T-helper 2 cell treated with Interferon-gamma antibody and Interleukin-4, amounts not matched to agents 100 ng/mL and 5 ng/mL, for 36 hours (primary cell): ENCODE results near the gene CAMSAP2. TPM values are rescaled to one million over a fixed set of nuclear protein-coding genes. Genes with fewer than 3 reads are reported as not detected.
"Not testable (repeated sequence)": the region's sequence is repeated elsewhere in the genome, so short reads cannot be mapped to it uniquely, and the experiment has no call there.

Source experiments
- intact Hi-C: fragments of 100-400 bp; cut with micrococcal nuclease; formaldehyde crosslinking; loops from one replicate; pipeline ENCODE4 v1.15.1; 2023
- total RNA-seq: library from RNA; stranded (reverse); gene quantifications from 2 replicates; pipeline ENCODE4 v1.2.3, GENCODE V29; 2022

CAMSAP2 gene
- total RNA-seq, 1 donor from 2014 or later, result 0.18 TPM

DNA sequence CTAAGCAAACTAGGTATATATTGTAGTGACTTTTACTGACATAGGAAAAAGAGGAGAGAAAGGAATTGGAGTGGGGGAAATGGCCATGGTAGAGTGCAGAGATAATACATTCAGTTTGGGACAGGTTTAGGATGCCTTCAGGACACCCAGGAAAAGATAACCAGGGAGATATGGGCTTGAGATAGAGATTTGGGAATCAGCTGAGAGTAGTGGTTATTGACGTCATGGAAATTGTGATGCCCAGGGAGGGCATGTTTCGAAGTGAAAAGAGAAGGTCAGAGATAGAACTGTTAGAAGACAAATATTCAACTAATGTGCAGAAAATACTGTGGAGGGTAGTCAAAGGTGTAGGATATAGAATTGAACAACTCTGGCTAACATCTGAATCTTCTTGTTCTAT lies 40.6 kb downstream of the CAMSAP2 start:
- intact Hi-C loops, result no loop called here

DNA sequence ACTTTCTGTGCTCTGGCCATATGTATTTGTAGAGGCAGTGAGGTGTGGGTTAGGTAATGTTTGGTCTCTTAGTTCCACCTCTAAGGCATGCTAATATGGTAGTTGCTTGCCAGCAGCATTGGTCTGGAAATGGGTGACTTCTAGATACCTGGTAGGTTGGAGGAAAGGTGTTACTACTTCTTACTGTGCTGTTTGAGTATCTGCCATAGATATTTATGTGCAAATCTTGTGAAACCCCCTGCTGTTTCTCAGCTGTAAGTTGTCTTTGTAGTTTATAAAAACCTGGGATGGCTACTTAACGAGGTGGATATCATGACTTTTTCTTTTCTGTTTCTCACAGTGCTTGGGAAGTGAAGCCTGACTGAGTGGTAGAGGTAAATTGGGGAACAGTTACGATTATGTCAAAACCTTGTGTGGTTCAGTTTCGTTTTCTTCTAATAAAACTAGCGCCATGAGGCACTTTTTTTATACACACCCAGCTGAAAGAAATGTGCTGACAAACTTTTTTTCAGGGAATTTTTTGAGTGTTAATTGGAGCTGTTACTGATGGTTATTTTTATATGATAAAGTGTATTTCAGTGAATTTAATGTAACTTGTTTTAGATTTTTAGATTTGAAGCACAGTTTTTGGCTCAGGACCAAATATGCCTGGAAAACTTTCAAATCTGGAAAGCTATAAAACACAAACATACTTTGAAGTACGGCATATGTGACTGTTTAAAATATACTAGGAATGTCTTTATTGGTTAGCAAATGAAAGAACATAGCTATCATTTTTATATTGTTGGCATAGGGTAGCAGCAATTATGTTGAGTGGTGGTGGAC lies 42.1 kb downstream of the CAMSAP2 start:
- intact Hi-C loops, result no loop called here

DNA sequence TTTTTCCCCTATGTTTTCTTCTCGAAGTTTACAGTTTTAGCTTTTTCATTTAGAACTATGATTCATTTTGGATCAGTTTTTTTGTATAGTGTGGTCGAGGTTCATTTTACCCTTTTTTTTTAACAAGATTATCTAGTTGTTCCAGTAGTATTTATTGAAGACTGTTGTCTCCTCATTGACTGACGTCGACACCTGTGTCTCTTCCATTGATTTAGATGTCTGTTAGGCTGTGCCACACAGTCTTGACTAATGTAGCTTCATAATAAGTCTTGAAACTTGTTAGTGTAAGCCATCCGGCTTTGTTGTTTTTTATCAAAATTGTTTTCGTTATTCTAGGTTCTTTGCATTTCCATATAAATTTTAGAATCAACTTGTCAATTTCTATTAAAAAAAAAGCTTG lies 45.2 kb downstream of the CAMSAP2 start:
- intact Hi-C loops, result no loop called here

DNA sequence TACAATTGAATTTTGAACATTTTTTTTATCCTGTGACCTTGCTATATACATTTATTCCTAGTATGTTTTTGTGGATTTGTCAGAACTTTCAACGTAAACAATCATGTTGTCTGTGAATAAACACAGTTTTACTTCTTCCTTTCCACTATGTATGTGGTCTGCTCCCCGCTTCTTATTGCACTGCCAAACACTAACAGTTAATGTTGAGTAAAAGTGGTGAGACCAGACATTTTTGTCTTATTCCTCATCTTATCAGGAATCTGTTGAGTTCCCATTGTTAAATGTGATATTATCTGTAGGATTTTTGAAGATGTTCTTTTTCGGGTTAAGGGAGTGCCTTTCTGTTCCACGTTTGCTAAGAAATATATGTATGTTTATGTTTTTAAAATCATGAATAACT lies 45.9 kb downstream of the CAMSAP2 start:
- intact Hi-C loops, result no loop called here

DNA sequence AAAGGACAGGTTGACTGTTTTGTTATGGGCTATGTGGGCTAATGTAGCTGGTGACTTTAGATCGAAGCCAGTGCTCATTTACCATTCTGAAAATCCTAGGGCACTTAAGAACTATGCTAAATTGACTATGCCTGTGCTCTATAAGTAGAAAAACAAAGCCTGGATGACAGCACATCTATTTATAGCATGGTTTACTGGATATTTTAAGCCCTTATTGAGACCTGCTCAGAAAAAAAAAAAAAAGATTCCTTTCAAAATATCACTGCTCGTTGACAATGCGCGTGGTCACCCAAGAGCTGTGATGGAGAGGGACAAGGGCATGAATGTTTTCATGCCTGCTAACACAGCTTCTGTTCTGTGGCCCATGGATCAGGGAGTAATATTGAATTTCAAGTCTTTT lies 48.1 kb downstream of the CAMSAP2 start:
- intact Hi-C loops, result no loop called here

DNA sequence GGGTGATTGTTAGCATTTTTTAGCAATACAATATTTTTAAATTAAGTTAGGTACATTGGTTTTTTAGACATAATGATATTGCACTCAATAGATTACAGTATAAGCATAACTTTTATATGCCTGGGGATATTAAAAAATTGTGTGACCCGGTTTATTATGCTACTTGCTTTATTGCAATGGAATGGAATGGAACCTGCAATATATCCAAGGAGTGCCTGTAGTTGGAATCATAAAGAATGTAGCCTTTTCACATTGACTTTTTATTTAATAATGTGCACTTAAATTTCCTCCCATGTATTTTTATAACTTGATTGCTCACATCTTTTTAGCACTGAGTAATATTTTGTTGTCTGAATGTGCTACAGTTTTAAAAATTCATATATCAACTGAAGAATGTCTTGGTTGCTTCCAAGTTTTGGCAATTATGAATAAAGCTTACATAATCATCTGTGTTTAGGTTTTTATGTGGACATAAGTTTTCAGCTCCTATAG lies 49.2 kb downstream of the CAMSAP2 start:
- intact Hi-C loops, result no loop called here

DNA sequence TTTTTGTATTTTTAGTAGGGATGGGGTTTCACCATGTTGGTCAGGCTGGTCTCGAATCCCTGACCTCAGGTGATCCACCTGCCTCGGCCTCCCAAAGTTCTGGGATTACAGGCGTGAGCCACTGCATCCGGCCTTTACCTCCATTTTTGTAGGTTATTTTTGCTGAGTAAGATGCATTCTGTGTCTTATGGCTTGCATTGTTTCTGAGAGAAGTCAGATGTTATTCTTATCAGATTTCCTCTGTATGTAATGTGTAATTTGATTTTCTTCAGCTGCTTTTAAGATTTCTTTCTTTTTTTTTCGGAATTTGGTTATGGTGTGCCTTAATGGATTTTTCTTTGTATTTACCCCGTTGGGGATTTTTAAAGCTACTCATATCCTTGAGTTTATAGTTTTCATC lies 52.3 kb downstream of the CAMSAP2 start:
- intact Hi-C loops, result not testable (repeated sequence)

DNA sequence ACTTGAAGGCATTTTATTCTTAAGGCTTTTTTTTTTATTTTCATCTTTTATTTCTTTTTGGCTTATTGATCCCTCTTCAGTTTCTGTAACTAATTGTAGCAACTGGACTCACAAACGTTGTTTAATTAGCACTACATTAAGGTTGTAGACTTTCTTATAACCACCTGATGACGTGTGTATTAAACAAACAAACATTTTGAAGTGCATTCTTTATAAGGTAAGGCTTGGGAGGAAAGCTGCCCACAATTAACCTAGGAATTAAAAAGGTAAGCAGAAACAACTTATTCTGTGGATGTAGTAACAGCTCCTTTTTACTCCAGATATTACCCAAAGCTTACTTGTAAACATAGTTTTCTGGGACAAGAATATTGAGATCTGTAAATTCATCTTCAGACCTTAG lies 55.0 kb downstream of the CAMSAP2 start:
- intact Hi-C loops, result no loop called here

DNA sequence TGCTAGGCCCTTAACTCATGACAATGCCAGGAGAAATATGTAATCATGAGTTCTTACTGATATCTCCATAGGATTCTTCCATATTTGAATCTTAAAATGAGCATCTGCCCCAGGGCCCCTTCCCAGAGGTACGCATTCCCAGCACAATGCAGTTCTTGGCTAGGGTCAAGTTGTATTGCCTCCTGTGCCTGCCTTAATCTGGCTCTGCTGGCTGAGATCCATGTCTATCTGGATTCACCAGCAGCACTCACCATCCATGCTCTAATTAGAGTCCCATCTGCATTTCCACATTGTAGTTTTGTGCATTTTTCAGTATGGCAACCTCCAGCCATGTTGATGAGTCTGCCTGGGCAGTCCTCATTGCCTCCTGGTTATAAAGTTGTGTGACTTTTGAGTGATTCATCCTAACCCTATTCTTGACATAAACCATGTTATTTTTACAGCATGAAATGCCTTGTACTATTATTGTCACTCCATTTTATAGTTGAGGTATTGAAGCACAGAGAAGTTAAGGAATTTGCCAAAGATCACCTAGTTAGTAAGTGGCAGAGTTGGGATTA lies 55.9 kb downstream of the CAMSAP2 start:
- intact Hi-C loops, result no loop called here

DNA sequence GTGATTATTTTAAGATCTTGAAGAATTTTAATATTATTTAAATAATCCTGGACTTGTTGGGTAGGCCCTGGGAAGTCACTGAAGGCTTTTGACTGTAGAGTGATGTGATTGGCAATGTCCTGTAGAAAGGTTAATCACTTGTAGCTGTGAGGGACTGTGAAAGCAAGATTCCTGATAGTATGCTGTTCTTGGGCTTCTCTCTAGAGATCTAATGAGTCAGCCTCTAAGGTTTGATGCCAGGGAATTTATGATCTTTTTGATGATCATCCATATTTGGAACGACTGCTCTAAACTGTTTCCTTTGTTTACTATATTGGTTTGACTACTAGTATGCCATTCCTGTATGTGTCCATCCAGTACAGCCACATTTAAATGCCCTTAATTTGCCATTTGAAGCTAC lies 56.5 kb downstream of the CAMSAP2 start:
- intact Hi-C loops, result no loop called here

DNA sequence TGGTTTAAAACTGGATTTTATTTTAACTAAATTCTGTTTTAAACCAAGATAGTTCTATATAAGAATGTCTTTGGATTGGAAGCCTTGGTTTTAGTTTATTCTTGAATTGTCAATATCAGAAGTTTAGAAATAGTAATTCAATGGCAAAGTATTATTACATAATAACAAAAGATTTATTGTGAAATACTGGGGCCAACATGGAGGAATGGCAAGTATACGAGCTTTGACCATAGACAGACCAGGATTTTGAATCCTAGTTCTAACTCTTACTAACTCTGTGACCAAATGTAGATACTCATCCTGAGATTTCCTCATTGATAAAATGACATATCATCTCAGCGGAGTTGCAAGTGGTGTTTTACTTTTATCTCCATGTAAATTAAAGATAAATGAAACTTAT lies 63.3 kb downstream of the CAMSAP2 start:
- intact Hi-C loops, result no loop called here

DNA sequence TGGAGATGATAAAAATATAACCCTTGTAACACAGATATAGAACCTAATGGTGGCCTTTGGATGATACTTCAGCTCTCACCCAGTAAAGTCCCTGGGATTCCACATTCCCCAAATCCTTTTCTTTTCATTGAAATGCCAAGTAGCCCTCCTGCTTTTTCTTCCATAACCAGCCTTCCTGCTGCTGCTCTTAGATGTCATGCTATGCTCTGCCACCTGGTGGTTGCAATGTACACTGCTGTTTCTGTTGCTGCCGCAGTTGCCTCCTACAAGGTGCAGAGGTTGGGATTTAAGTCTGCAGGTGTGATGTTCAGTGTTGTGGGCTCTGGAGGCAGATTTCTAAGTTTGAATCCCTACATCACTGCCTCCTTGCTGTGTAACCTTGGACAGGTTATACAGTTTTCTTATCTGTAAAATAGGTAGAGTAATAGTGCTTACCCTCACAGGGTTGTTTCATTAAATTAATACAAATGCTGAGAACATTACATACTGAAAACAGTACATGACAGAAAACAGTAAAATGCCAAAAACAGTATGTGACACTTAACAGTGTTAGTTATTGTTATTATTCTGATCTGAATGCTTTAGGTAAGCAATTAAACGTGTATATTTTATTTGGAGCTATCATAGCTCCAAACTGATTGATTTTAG lies 64.3 kb downstream of the CAMSAP2 start:
- intact Hi-C loops, result loop anchor here (1.0 kb wide), 2 partner anchors 181 to 244 kb away; no protein-coding TSS in a partner anchor

DNA sequence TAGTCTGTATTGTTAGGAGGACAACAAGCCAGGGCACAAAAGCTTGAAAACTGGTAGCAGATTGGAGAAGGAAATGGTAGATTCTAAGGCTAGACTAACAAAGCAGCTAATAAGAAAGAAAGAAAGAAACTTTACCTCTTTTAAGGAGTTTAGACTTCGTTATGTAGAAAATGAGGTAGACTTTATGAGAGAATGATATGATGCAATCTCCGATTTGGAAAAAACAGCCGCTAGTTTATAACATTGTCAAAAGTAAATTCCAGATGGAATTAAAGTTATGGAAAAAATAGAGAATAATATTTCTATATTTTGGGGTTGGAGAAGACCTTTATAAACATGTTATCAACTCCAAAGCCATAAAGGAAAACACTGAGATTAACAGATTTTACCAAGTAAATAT lies 67.0 kb downstream of the CAMSAP2 start:
- intact Hi-C loops, result no loop called here

DNA sequence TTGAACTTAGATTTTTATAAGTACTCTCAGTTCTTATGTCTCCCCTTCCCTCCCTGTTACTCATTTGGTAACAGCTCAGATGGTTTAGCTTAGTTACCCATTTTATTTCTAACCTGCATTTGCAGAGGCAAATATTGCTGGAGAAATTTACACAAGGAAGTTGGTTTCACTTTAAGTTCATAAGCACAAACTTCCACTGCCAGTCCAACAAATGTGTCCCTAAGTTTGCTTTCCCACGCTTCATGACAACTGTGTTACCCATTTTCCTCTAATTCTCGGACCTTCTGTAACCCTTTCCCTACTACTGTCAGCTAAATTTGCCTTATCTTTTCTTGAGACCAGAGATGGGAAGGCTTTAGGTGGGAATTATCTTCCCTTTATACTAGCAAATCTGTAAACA lies 70.2 kb downstream of the CAMSAP2 start:
- intact Hi-C loops, result no loop called here

DNA sequence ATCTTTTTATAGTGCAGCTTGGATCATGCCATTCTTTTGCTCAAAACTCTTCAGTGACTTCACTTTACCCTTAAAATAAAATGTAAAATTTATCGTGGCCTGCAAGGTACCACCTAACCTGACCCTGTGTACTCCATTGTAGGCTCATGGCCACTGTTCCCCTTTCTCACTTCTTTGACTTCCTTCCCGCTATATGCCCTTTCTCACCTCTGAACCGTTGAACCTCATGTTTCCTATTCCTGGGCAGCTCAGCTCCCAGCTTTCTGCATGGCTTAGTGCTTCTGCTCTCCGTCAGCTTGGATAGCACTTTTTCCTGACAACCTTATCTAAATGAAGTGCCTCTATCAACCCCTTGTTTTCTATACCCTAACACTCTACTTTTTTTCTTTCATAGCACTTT lies 73.0 kb downstream of the CAMSAP2 start:
- intact Hi-C loops, result no loop called here

DNA sequence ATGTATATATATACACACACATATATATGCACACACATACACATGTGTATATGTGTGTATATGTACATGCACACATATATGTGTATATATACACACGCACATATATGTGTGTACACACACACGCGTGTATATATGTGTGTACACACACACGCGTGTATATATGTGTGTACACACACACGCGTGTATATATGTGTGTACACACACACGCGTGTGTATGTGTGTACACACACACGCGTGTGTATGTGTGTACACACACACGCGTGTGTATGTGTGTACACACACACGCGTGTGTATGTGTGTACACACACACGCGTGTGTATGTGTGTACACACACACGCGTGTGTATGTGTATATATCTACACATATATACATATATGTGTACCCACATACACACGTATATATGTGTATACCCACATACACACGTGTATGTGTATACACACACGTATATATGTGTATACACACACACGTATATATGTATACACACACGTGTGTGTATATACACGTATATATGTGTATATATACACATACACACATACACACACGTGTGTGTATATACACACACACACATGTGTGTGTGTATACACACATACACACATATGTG lies 78.0 kb downstream of the CAMSAP2 start:
- intact Hi-C loops, result not testable (repeated sequence)

DNA sequence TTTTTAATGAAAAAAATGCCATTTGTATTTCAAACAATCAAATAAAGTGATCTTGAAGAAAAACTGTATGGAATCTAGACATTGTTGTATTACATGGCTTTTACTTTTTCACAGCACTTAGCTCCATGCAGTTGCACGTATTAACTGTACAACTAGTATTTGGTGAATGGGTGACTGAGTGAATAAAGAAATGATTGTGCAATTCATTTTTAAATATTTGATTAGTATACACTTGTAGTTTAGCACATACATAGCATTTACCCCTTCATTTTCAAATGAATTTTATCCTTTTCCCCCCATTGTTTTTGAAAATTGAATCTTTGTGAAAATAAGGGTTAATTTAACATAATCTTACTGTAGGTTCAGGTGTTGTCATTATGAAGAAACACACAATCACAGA lies 79.6 kb downstream of the CAMSAP2 start:
- intact Hi-C loops, result no loop called here

DNA sequence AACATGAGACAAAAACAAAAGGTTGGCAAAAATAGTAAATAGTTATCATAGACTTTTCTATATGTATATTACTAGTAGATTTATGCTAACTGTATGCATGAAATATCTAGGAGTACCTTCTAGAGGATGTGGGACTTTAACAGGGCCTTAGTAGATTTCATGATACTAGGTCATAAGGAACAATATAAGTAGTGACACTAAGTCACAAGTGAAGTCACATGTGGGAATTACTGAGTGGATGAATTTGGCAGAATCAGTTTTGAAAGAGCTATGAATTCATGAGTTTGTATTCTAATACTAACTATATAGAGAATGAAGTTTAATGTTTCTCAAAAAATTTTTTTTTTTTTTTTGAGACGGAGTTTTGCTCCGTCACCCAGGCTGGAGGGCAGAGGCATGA lies 81.0 kb downstream of the CAMSAP2 start:
- intact Hi-C loops, result no loop called here

DNA sequence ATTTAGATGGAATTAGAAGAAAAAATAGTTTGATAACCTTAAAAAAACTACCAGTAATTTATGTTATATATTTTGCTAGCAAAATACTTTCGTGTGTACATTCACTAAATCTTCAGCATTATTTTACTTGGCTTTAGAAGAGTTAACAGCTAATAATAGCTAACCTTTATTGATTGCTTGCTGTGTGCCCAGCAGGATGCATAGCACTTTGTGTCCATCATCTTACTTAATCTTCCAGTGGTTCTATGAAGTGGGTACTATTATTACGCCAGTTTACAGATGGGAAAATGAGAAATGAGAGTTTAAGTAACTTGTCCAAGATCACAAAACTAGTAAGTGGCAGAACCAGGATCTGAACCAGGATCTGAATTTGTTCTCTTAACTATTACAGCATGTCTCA lies 92.4 kb downstream of the CAMSAP2 start:
- intact Hi-C loops, result no loop called here

DNA sequence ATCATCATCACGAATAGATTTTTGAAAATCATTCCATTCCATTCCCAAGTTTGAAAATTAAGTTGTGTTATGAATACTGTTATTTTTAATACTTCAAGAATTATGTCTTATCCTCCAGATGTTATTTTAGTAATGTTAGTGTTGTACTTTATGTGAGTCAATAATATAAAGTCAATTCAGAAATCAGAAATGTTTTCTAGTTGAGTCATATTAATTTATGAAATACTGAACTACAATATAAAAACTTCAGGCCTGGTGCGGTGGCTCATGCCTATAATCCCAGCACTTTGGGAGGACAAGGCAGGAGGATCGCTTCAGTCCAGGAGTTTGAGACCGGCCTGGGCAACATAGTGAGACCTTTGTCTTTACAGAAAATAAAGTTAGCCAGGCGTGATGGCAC lies 95.7 kb downstream of the CAMSAP2 start:
- intact Hi-C loops, result no loop called here

DNA sequence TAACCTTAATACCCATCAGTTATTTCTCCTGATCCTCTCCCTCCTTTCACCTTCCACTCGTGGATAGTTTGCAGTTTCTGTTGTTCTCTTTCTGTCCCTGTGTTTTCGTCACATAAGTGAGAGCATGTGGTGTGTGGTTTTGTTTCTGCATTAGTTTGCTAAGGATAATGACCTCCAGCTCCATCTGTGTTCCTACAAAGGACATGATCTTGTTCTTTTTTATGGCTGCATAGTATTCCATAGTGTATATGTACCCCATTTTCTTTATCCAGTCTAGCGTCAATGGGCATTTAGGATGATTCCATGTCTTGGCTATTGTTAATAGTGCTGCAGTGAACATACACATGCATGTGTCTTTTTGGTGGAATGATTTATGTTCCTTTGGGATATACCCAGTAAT lies 97.5 kb downstream of the CAMSAP2 start:
- intact Hi-C loops, result no loop called here

DNA sequence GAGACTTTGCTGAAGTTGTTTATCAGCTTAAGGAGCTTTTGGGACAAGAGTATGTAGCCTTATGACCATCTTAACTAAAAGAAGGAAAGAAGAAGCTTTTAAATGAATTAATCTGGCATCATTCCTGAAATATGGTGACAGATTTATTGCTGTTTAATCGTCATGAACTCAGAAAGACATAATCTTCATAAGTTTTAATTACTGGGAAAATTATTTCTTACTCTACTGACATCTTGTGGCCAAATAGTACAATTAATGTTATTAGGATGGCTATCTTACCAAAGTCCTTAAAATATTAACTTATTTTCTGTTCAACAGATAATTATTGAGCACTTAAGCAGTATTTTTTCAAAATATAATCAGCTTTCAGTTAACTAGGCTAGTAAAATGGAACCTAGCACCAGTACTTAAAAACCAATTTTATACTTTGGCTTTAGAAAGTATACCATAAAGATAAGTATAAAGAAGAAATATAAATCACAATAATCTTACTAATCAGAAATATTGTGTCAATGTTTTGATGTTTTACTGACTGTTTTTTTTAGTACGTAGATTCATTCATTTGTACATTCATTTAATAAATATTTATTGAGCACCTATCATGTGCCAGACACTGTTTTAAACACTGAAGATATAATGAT lies 99.4 kb downstream of the CAMSAP2 start:
- intact Hi-C loops, result no loop called here
